T-cell (primary cell): Measurements from ENCODE around the gene STK16. TPM values are rescaled to one million over a fixed set of nuclear protein-coding genes. Genes with fewer than 3 reads are reported as not detected.

ENCODE experiments used
- ATAC-seq, 4 experiments: fragments of 200-7000 bp in 3 of 4; fragments of 150-1000 bp in 1 of 4; cut with Tn5 transposase; replicated peaks in 1 of 4; 1 replicate in 3 of 4; 2 replicates in 1 of 4; pipeline ENCODE4 v1.10.0; 2021; ENCODE audit warnings: moderate library complexity in 3 of 4, mild to moderate bottlenecking in 2 of 4, moderate number of reproducible peaks in 1 of 4
- CTCF ChIA-PET, 2 donors: fragments of 300-600 bp; sonication (Branson Sonifier 250); formaldehyde crosslinking; loops; one replicate each; lab custom pipeline; 2022; ENCODE audit warnings: antibody characterized with exemption in 2 of 2; lab: Charles Lee
- POLR2A ChIA-PET, 2 donors: fragments of 300-600 bp; sonication (Branson Sonifier 250); formaldehyde crosslinking; loops; one replicate each; lab custom pipeline; 2022; ENCODE audit warnings: antibody characterized with exemption in 2 of 2; lab: Charles Lee
- DNase-seq, 35 experiments: peaks; one replicate each; pipeline versions ENCODE4 v3.0.0 to v3.0.0-alpha.2; 2013 to 2023
- H3K27ac ChIP-seq: one replicate; pipeline ENCODE4 v1.5.1; 2013; ENCODE audit warnings: low read length
- H3K27me3 ChIP-seq, 2 experiments: replicated peaks in 1 of 2; 1 replicate in 1 of 2; 2 replicates in 1 of 2; pipeline versions ENCODE4 v1.6.1 to v1.7.0; 2013; ENCODE audit warnings: low read length in 1 of 2, mixed read lengths in 1 of 2; ENCODE audit not compliant: control insufficient read depth in 2 of 2, insufficient read depth in 2 of 2; ENCODE audit errors: extremely low read depth in 1 of 2
- H3K36me3 ChIP-seq, 2 donors: 1 replicate in 1 of 2; 2 replicates in 1 of 2; pipeline versions ENCODE4 v1.6.1 to v1.7.0; 2013; ENCODE audit warnings: low read length in 1 of 2; ENCODE audit not compliant: control insufficient read depth in 2 of 2, insufficient read depth in 1 of 2; ENCODE audit errors: extremely low read depth in 1 of 2
- H3K4me1 ChIP-seq, 2 experiments: 1 replicate in 1 of 2; 2 replicates in 1 of 2; pipeline versions ENCODE4 v1.6.1 to v1.7.0; 2013; ENCODE audit warnings: low read length in 2 of 2, mixed read lengths in 1 of 2; ENCODE audit not compliant: insufficient read depth in 2 of 2, control insufficient read depth in 1 of 2; ENCODE audit errors: extremely low read depth in 1 of 2
- H3K4me3 ChIP-seq, 2 donors: 1 replicate in 1 of 2; 2 replicates in 1 of 2; pipeline versions ENCODE4 v1.5.1 to v1.7.0; 2013; ENCODE audit warnings: mild to moderate bottlenecking in 2 of 2, low read length in 1 of 2, moderate library complexity in 1 of 2; ENCODE audit not compliant: control insufficient read depth in 1 of 2; ENCODE audit errors: extremely low read depth in 1 of 2
- H3K9me3 ChIP-seq: 2 replicates; pipeline ENCODE4 v1.7.0; 2013
- H3K27ac Mint-ChIP-seq, 2 donors: one replicate each; pipeline ENCODE4 v1.8.0; 2020 to 2021; ENCODE audit warnings: mild to moderate bottlenecking in 2 of 2, mixed read lengths in 2 of 2
- H3K27me3 Mint-ChIP-seq, 2 donors: one replicate each; pipeline ENCODE4 v1.8.0; 2021 to 2022; ENCODE audit warnings: mixed read lengths in 2 of 2
- H3K36me3 Mint-ChIP-seq: one replicate; pipeline ENCODE4 v1.8.0; 2021; ENCODE audit warnings: mixed read lengths
- H3K4me1 Mint-ChIP-seq, 3 donors: one replicate each; pipeline ENCODE4 v1.8.0; 2020 to 2022; ENCODE audit warnings: mixed read lengths in 3 of 3, mild to moderate bottlenecking in 1 of 3
- H3K4me3 Mint-ChIP-seq, 3 donors: one replicate each; pipeline ENCODE4 v1.8.0; 2020 to 2022; ENCODE audit warnings: mild to moderate bottlenecking in 3 of 3, mixed read lengths in 3 of 3, moderate library complexity in 3 of 3
- H3K9me3 Mint-ChIP-seq, 3 donors: one replicate each; pipeline ENCODE4 v1.8.0; 2020 to 2022; ENCODE audit warnings: mixed read lengths in 3 of 3
- WGBS: methylation state at CpG from one replicate; pipeline ENCODE4 v1.1.5; 2013; ENCODE audit warnings: missing lambda C conversion rate; ENCODE audit not compliant: insufficient coverage; 5-methylcytosine and 5-hydroxymethylcytosine counted together
- total RNA-seq, 35 experiments: library from RNA in 6 of 35; stranded (reverse) in 6 of 35; fragments of 120-200 nt in 1 of 35; gene quantifications; one replicate each; pipeline versions ENCODE4 v1.2.1 to v1.2.4 and lab custom pipeline; 2013 to 2026

STK16 gene
- total RNA-seq, 5 donors from 2014 or later (not counting 1 experiment from before 2014, with no cell fraction given) = 19.3 to 26.6 (median 21.3) TPM

DNA sequence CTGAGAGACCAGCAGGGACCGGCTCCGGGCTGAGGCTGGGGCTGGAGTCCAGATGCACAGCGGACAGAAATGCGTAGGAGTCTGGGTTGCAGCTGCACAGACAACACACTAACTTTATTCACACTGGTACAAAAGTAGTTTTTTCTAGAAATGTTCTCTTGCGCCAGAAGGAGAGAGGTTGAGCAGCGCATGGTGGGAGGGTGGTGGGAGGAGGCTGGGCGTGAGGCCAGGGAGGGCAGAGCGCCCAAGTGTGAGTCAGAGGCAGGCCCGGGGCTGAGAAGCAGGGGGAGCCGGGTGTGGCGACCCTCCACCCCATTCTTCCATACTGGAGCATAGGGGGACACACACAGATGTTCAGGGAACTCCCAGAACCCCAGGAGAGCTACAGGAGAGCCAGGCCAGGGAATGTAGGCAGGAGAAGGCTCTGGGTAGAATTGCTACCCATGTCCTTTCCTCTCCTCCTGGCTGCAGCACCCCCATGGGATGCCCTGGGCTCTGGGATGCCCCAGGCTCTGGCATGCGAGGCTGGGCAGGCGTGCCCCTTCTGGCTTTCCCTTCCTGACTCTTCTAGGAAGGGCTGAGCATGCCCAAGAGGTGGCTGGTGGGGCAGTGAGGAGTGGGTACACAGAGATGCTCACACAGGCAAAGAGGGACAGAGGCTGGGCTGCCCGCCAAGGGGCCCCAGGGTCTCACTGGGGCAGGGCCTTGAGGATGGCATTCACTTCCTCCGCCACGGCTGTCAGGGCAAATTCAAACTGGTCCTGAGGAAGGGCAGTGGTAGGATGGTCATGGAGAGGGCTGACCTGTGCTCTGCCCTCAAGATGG is 44.5 kb downstream of the STK16 start:
- CTCF ChIA-PET = interaction anchor here (0.8 to 11.0 kb wide), 2 partner anchors 9 to 11 kb away, joined by 3 to 116 read pairs; partner anchors contain the start of gene DNAJB2 (in 2 of the 2)
- Mint-ChIP-seq H3K9me3 (no peaks in the 10 kb centered on the region), H3K27me3 (no peaks in the 10 kb centered on the region), H3K36me3 (peaks cover 4% of the 10 kb centered on the region), H3K4me3 (no peak overlapping the region), H3K4me1 (peaks cover 3 to 14% (median 8%) of the 10 kb centered on the region in 3 donors), H3K27ac (no peak overlapping the region)
- Histone ChIP-seq H3K9me3 (no peaks in the 10 kb centered on the region), H3K27me3 (no peaks in the 10 kb centered on the region), H3K36me3 (peaks cover 1 to 17% of the 10 kb centered on the region in 2 donors), H3K27ac (no peak overlapping the region), H3K4me3 (no peak overlapping the region), H3K4me1 (peaks cover 0 to 10% of the 10 kb centered on the region in 2 experiments)
- ATAC-seq (no peak), DNase-seq (no peak)
- POLR2A ChIA-PET = no interaction called here
- WGBS = 79% methylated on average over 6 of the region's 16 CpGs

- Histone ChIP-seq H3K4me3 (no peak overlapping the region), H3K27ac (no peak overlapping the region), H3K36me3 (peaks cover 0 to 9% of the 10 kb centered on the region in 2 donors), H3K4me1 (peaks cover 0 to 15% of the 10 kb centered on the region in 2 experiments), H3K9me3 (no peaks in the 10 kb centered on the region), H3K27me3 (no peaks in the 10 kb centered on the region)
- WGBS = 85% methylated on average over 16 of the region's 16 CpGs
- DNase-seq (no peak), ATAC-seq (no peak)
- CTCF ChIA-PET = interaction anchor here (0.7 to 11.0 kb wide), 3 partner anchors 10 to 204 kb away, joined by 3 to 116 read pairs (median 3); partner anchors contain the start of gene DNAJB2 (in 2 of the 2)
- Mint-ChIP-seq H3K4me1 (peaks cover 6 to 17% (median 11%) of the 10 kb centered on the region in 3 donors), H3K9me3 (no peaks in the 10 kb centered on the region), H3K4me3 (no peak overlapping the region), H3K27ac (no peak overlapping the region), H3K36me3 (no peaks in the 10 kb centered on the region), H3K27me3 (no peaks in the 10 kb centered on the region)
- POLR2A ChIA-PET = interaction anchor here in 1 of 2 donors (1.3 kb wide), 1 partner anchor 9 kb away, joined by 5 read pairs; no protein-coding TSS in a partner anchor
Observed at GRCh38 chr2:219290381-219291171, 45.3 kb downstream of the STK16 start.

GRCh38 chr2:219291394-219291793 is 46.1 kb downstream of the STK16 start:
- ATAC-seq (no peak), DNase-seq (no peak)
- Mint-ChIP-seq H3K27ac (no peak overlapping the region), H3K4me3 (no peak overlapping the region), H3K27me3 (no peaks in the 10 kb centered on the region), H3K4me1 (peaks cover 9 to 24% (median 16%) of the 10 kb centered on the region in 3 donors), H3K9me3 (no peaks in the 10 kb centered on the region), H3K36me3 (no peaks in the 10 kb centered on the region)
- Histone ChIP-seq H3K4me1 (peaks cover 0 to 14% of the 10 kb centered on the region in 2 experiments), H3K9me3 (no peaks in the 10 kb centered on the region), H3K4me3 (no peak overlapping the region), H3K36me3 (peaks cover 0 to 3% of the 10 kb centered on the region in 2 donors), H3K27me3 (no peaks in the 10 kb centered on the region), H3K27ac (no peak overlapping the region)
- 67% methylated on average over 1 of the region's 7 CpGs for WGBS
- ChIA-PET CTCF (interaction anchor here (0.6 to 11.0 kb wide), 5 partner anchors 10 to 134 kb away, joined by 3 to 116 read pairs (median 3); partner anchors contain the start of gene DNAJB2 (in 1 of the 2)), POLR2A (interaction anchor here (1.2 to 1.3 kb wide), 2 partner anchors 9 to 10 kb away, joined by 4 to 5 read pairs; no protein-coding TSS in a partner anchor)

- ATAC-seq (no peak), DNase-seq (no peak)
- no peak overlapping the region for H3K4me3 ChIP-seq
- no peak overlapping the region for H3K27ac ChIP-seq
- H3K36me3 ChIP-seq = no peaks in the 10 kb centered on the region
- no peaks in the 10 kb centered on the region for H3K36me3 Mint-ChIP-seq
- peaks cover 2 to 20% of the 10 kb centered on the region in 2 experiments for H3K4me1 ChIP-seq
- H3K9me3 Mint-ChIP-seq = no peaks in the 10 kb centered on the region
- H3K27me3 Mint-ChIP-seq = no peaks in the 10 kb centered on the region
- ChIA-PET POLR2A (interaction anchor here (1.2 to 1.3 kb wide), 2 partner anchors 9 to 11 kb away, joined by 4 to 5 read pairs; no protein-coding TSS in a partner anchor), CTCF (interaction anchor here (0.6 to 11.0 kb wide), 6 partner anchors 11 to 135 kb away, joined by 3 to 116 read pairs (median 3); partner anchors contain the start of genes ANKZF1 (in 1 of the 2), ATG9A (in 1 of the 2) and DNAJB2 (in 1 of the 2))
- peaks cover 0 to 5% of the 10 kb centered on the region in 2 experiments for H3K27me3 ChIP-seq
- no peak overlapping the region for H3K27ac Mint-ChIP-seq
- peaks cover 15 to 30% (median 21%) of the 10 kb centered on the region in 3 donors for H3K4me1 Mint-ChIP-seq
- H3K9me3 ChIP-seq = no peaks in the 10 kb centered on the region
- no peak overlapping the region for H3K4me3 Mint-ChIP-seq
- WGBS = 83% methylated on average over 2 of the region's 4 CpGs
Observed at GRCh38 chr2:219291910-219292490, 46.7 kb downstream of the STK16 start.

GRCh38 chr2:219292616-219293015 is 47.3 kb downstream of the STK16 start:
- no peaks in the 10 kb centered on the region for H3K9me3 Mint-ChIP-seq
- peaks cover 18 to 34% (median 26%) of the 10 kb centered on the region in 3 donors for H3K4me1 Mint-ChIP-seq
- no peaks in the 10 kb centered on the region for H3K27me3 Mint-ChIP-seq
- no peaks in the 10 kb centered on the region for H3K36me3 Mint-ChIP-seq
- H3K27ac ChIP-seq = no peak overlapping the region
- 75% methylated on average over 2 of the region's 9 CpGs for WGBS
- CTCF ChIA-PET = interaction anchor here (0.5 to 11.0 kb wide), 5 partner anchors 11 to 81 kb away, joined by 3 to 116 read pairs (median 3); partner anchors contain the start of genes ANKZF1 (in 1 of the 2), ATG9A (in 1 of the 2) and DNAJB2 (in 1 of the 2)
- DNase-seq = no peak
- H3K4me3 ChIP-seq = no peak overlapping the region
- H3K36me3 ChIP-seq = no peaks in the 10 kb centered on the region
- H3K4me1 ChIP-seq = peaks cover 3 to 26% of the 10 kb centered on the region in 2 experiments
- ATAC-seq = no peak
- H3K27ac Mint-ChIP-seq = no peak overlapping the region
- no peak overlapping the region for H3K4me3 Mint-ChIP-seq
- peaks cover 0 to 11% of the 10 kb centered on the region in 2 experiments for H3K27me3 ChIP-seq
- H3K9me3 ChIP-seq = no peaks in the 10 kb centered on the region
- POLR2A ChIA-PET = interaction anchor here in 1 of 2 donors (1.2 kb wide), 1 partner anchor 10 kb away, joined by 4 read pairs; no protein-coding TSS in a partner anchor
